GM12801 (cell line): Measurements from ENCODE around the gene LYRM4.

Experiments used
- CTCF ChIP-seq: IDR thresholded peaks from one replicate; pipeline ENCODE4 v1.5.1; 2011; ENCODE audit warnings: control low read depth; ENCODE audit not compliant: insufficient read length; ENCODE audit errors: extremely low read depth

LYRM4 gene

GRCh38 chr6:5260661-5261544 lies at the start of gene LYRM4, which contains the start of gene FARS2:
Gene LYRM4 (minus strand): TSS chr6:5260950. CDS start chr6:5260733, 217 bp downstream.
Gene FARS2 (plus strand): TSS chr6:5261513.
- no peak for TF ChIP-seq CTCF

- no peak for TF ChIP-seq CTCF
Measured at GRCh38 chr6:5308066-5308465, 47.3 kb upstream of the LYRM4 start.

- TF ChIP-seq CTCF = no peak
Measured at GRCh38 chr6:5307058-5307457, 46.3 kb upstream of the LYRM4 start.

- no peak for TF ChIP-seq CTCF
Measured at GRCh38 chr6:5305968-5306626, 45.3 kb upstream of the LYRM4 start.

- TF ChIP-seq CTCF = no peak
Measured at GRCh38 chr6:5303682-5304081, 42.9 kb upstream of the LYRM4 start.

- TF ChIP-seq CTCF = peak; percentile 32
Measured at GRCh38 chr6:5302995-5303622, 42.4 kb upstream of the LYRM4 start.
